Measurements from ENCODE around the gene ARFGAP1.

DNA sequence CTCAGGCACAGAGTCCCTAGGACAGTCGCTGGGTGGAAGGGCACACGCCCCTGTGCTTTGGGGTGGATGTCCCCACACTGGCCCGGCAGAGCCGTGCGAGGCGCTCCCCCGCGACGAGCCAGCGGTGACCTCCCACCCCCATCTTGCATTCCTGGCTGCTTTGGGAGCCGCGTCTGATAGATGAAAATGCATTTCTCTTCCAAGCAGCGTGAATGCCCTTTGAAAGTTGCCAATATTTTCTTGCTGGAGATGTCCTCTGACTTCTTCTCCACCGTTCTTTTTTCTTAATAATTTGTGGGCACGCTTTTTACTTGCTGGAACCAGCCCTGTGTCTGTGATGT, 50.3 kb downstream of the ARFGAP1 start:
- TF ChIP-seq, protein P1, sequence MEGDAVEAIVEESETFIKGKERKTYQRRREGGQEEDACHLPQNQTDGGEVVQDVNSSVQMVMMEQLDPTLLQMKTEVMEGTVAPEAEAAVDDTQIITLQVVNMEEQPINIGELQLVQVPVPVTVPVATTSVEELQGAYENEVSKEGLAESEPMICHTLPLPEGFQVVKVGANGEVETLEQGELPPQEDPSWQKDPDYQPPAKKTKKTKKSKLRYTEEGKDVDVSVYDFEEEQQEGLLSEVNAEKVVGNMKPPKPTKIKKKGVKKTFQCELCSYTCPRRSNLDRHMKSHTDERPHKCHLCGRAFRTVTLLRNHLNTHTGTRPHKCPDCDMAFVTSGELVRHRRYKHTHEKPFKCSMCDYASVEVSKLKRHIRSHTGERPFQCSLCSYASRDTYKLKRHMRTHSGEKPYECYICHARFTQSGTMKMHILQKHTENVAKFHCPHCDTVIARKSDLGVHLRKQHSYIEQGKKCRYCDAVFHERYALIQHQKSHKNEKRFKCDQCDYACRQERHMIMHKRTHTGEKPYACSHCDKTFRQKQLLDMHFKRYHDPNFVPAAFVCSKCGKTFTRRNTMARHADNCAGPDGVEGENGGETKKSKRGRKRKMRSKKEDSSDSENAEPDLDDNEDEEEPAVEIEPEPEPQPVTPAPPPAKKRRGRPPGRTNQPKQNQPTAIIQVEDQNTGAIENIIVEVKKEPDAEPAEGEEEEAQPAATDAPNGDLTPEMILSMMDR (IDR thresholded peaks at IDR 0.05) = no peak
- no peak for TF ChIP-seq POLR2A (IDR thresholded peaks at IDR 0.05)
